ENCODE results near the gene SLC25A26.
"Not testable (repeated sequence)": the region's sequence is repeated elsewhere in the genome, so short reads cannot be mapped to it uniquely, and the experiment has no call there.

SLC25A26 gene

DNA sequence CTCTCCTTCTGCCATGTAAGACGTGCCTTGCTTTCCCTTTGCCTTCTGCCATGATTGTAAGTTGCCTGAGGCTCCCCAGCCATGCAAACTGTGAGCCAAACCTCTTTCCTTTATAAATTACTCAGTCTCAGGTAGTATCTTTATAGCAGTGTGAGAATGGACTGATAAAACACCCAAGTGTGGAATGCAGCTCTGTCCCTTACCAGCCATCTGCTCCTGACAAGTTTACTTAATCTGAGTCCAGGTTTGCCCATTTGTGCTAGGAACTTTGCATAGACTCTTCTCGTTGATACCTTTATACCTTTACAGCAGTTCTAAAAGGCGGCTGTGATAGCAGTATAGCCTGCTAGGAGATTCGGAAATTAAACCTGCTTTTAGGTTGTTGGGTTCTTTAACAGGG is 48.1 kb downstream of the SLC25A26 start:
- no peaks in the 10 kb centered on the region for H3K36me3 ChIP-seq (ENCODE audit: control insufficient read depth, insufficient read depth, low read length)
- H3K9me3 ChIP-seq (ENCODE audit: control insufficient read depth, insufficient read depth, low read length), result no peaks in the 10 kb centered on the region
- no peak overlapping the region for H3K9ac ChIP-seq (ENCODE audit: low read depth, low read length)
- no peak overlapping the region for H3K27ac ChIP-seq (ENCODE audit: low read depth, low read length)
- no peaks in the 10 kb centered on the region for H3K4me1 ChIP-seq (ENCODE audit: control insufficient read depth, insufficient read depth, low read length)
- no peaks in the 10 kb centered on the region for H3K27me3 ChIP-seq (ENCODE audit: control insufficient read depth, insufficient read depth, low read length)
- H3K4me3 ChIP-seq (ENCODE audit: low read depth, low read length), result no peak overlapping the region

- Histone ChIP-seq H3K4me3 (ENCODE audit: low read depth, low read length) (no peak overlapping the region), H3K27me3 (ENCODE audit: control insufficient read depth, insufficient read depth, low read length) (no peaks in the 10 kb centered on the region), H3K9me3 (ENCODE audit: control insufficient read depth, insufficient read depth, low read length) (no peaks in the 10 kb centered on the region), H3K27ac (ENCODE audit: low read depth, low read length) (no peak overlapping the region), H3K4me1 (ENCODE audit: control insufficient read depth, insufficient read depth, low read length) (no peaks in the 10 kb centered on the region), H3K9ac (ENCODE audit: low read depth, low read length) (no peak overlapping the region), H3K36me3 (ENCODE audit: control insufficient read depth, insufficient read depth, low read length) (no peaks in the 10 kb centered on the region)
Measured at GRCh38 chr3:66269411-66269810, 48.6 kb downstream of the SLC25A26 start.

GRCh38 chr3:66270288-66270687 is 49.5 kb downstream of the SLC25A26 start:
- Histone ChIP-seq H3K4me1 (ENCODE audit: control insufficient read depth, insufficient read depth, low read length) (no peaks in the 10 kb centered on the region), H3K9me3 (ENCODE audit: control insufficient read depth, insufficient read depth, low read length) (no peaks in the 10 kb centered on the region), H3K27me3 (ENCODE audit: control insufficient read depth, insufficient read depth, low read length) (no peaks in the 10 kb centered on the region), H3K27ac (ENCODE audit: low read depth, low read length) (no peak overlapping the region), H3K36me3 (ENCODE audit: control insufficient read depth, insufficient read depth, low read length) (no peaks in the 10 kb centered on the region), H3K4me3 (ENCODE audit: low read depth, low read length) (no peak overlapping the region), H3K9ac (ENCODE audit: low read depth, low read length) (no peak overlapping the region)

- no peak overlapping the region for H3K9ac ChIP-seq (ENCODE audit: low read depth, low read length)
- H3K9me3 ChIP-seq (ENCODE audit: control insufficient read depth, insufficient read depth, low read length), result no peaks in the 10 kb centered on the region
- H3K36me3 ChIP-seq (ENCODE audit: control insufficient read depth, insufficient read depth, low read length), result no peaks in the 10 kb centered on the region
- H3K27ac ChIP-seq (ENCODE audit: low read depth, low read length), result no peak overlapping the region
- no peaks in the 10 kb centered on the region for H3K27me3 ChIP-seq (ENCODE audit: control insufficient read depth, insufficient read depth, low read length)
- H3K4me3 ChIP-seq (ENCODE audit: low read depth, low read length), result no peak overlapping the region
- no peaks in the 10 kb centered on the region for H3K4me1 ChIP-seq (ENCODE audit: control insufficient read depth, insufficient read depth, low read length)
Measured at GRCh38 chr3:66270701-66271100, 49.9 kb downstream of the SLC25A26 start.

DNA sequence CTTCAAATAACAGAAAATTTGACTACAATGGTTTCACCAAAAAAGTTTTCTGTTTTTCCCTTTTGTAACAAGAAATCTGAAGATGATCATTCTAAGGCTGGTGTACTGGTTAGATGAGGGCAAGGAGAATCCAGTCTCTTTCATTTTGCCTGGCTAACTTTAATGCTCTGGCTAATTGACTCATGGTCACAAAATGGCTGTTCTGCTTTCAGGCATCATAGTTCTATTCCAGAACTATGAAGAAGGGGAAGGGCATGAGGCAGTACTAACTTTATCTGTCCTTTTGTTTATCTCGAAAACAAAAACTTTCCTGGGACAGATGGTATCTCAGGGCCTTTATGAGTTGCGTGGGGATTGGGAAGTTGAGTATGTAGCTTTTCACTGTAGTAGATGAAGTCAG is 50.4 kb downstream of the SLC25A26 start:
- Histone ChIP-seq H3K9ac (ENCODE audit: low read depth, low read length) (no peak overlapping the region), H3K4me3 (ENCODE audit: low read depth, low read length) (no peak overlapping the region), H3K27ac (ENCODE audit: low read depth, low read length) (no peak overlapping the region), H3K4me1 (ENCODE audit: control insufficient read depth, insufficient read depth, low read length) (no peaks in the 10 kb centered on the region), H3K9me3 (ENCODE audit: control insufficient read depth, insufficient read depth, low read length) (no peaks in the 10 kb centered on the region), H3K27me3 (ENCODE audit: control insufficient read depth, insufficient read depth, low read length) (no peaks in the 10 kb centered on the region), H3K36me3 (ENCODE audit: control insufficient read depth, insufficient read depth, low read length) (no peaks in the 10 kb centered on the region)

DNA sequence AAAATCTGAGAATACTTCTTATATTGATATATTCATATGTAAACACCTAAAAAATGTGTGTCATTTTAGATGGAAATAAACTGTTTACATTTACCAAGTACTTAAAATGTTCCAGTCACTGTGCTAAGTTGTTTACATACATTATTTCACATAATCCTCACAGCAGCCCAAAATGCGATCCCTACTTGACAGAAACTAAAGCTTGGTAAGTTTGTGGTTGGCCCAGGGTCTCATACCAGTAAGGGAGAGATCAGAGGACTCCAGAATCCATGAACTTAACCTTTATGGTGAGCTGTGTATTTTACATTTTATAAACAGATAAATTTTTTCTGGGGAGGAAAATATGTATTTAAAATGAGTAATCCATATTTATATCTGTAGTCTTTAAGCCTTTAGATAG is 51.2 kb downstream of the SLC25A26 start:
- no peaks in the 10 kb centered on the region for H3K27me3 ChIP-seq (ENCODE audit: control insufficient read depth, insufficient read depth, low read length)
- no peaks in the 10 kb centered on the region for H3K9me3 ChIP-seq (ENCODE audit: control insufficient read depth, insufficient read depth, low read length)
- H3K4me3 ChIP-seq (ENCODE audit: low read depth, low read length), result no peak overlapping the region
- H3K36me3 ChIP-seq (ENCODE audit: control insufficient read depth, insufficient read depth, low read length), result no peaks in the 10 kb centered on the region
- no peaks in the 10 kb centered on the region for H3K4me1 ChIP-seq (ENCODE audit: control insufficient read depth, insufficient read depth, low read length)
- no peak overlapping the region for H3K9ac ChIP-seq (ENCODE audit: low read depth, low read length)
- H3K27ac ChIP-seq (ENCODE audit: low read depth, low read length), result no peak overlapping the region

GRCh38 chr3:66274837-66275236 is 54.0 kb downstream of the SLC25A26 start:
- H3K9ac ChIP-seq (ENCODE audit: low read depth, low read length); H3K9me3 ChIP-seq (ENCODE audit: control insufficient read depth, insufficient read depth, low read length); H3K4me3 ChIP-seq (ENCODE audit: low read depth, low read length); H3K27ac ChIP-seq (ENCODE audit: low read depth, low read length); H3K4me1 ChIP-seq (ENCODE audit: control insufficient read depth, insufficient read depth, low read length); H3K27me3 ChIP-seq (ENCODE audit: control insufficient read depth, insufficient read depth, low read length); H3K36me3 ChIP-seq (ENCODE audit: control insufficient read depth, insufficient read depth, low read length): not testable (repeated sequence)

- no peaks in the 10 kb centered on the region for H3K27me3 ChIP-seq (ENCODE audit: control insufficient read depth, insufficient read depth, low read length)
- no peaks in the 10 kb centered on the region for H3K9me3 ChIP-seq (ENCODE audit: control insufficient read depth, insufficient read depth, low read length)
- no peaks in the 10 kb centered on the region for H3K36me3 ChIP-seq (ENCODE audit: control insufficient read depth, insufficient read depth, low read length)
- H3K27ac ChIP-seq (ENCODE audit: low read depth, low read length), result no peak overlapping the region
- no peak overlapping the region for H3K4me3 ChIP-seq (ENCODE audit: low read depth, low read length)
- H3K4me1 ChIP-seq (ENCODE audit: control insufficient read depth, insufficient read depth, low read length), result peaks cover 14% of the 10 kb centered on the region; the same call in 1 of the 2 replicates
- H3K9ac ChIP-seq (ENCODE audit: low read depth, low read length), result no peak overlapping the region
Measured at GRCh38 chr3:66276705-66277274, 56.0 kb downstream of the SLC25A26 start.

- Histone ChIP-seq H3K27me3 (ENCODE audit: control insufficient read depth, insufficient read depth, low read length) (no peaks in the 10 kb centered on the region), H3K9me3 (ENCODE audit: control insufficient read depth, insufficient read depth, low read length) (no peaks in the 10 kb centered on the region), H3K9ac (ENCODE audit: low read depth, low read length) (no peak overlapping the region), H3K4me1 (ENCODE audit: control insufficient read depth, insufficient read depth, low read length) (peaks cover 14% of the 10 kb centered on the region; the same call in 1 of the 2 replicates), H3K27ac (ENCODE audit: low read depth, low read length) (no peak overlapping the region), H3K36me3 (ENCODE audit: control insufficient read depth, insufficient read depth, low read length) (no peaks in the 10 kb centered on the region), H3K4me3 (ENCODE audit: low read depth, low read length) (no peak overlapping the region)
Measured at GRCh38 chr3:66279168-66279567, 58.4 kb downstream of the SLC25A26 start.

- H3K36me3 ChIP-seq (ENCODE audit: control insufficient read depth, insufficient read depth, low read length), result no peaks in the 10 kb centered on the region
- H3K9me3 ChIP-seq (ENCODE audit: control insufficient read depth, insufficient read depth, low read length), result no peaks in the 10 kb centered on the region
- H3K4me3 ChIP-seq (ENCODE audit: low read depth, low read length), result no peak overlapping the region
- peaks cover 14% of the 10 kb centered on the region; the same call in 1 of the 2 replicates for H3K4me1 ChIP-seq (ENCODE audit: control insufficient read depth, insufficient read depth, low read length)
- no peak overlapping the region for H3K27ac ChIP-seq (ENCODE audit: low read depth, low read length)
- H3K27me3 ChIP-seq (ENCODE audit: control insufficient read depth, insufficient read depth, low read length), result no peaks in the 10 kb centered on the region
- H3K9ac ChIP-seq (ENCODE audit: low read depth, low read length), result no peak overlapping the region
Measured at GRCh38 chr3:66280304-66280703, 59.5 kb downstream of the SLC25A26 start.

- not testable (repeated sequence) for H3K36me3 ChIP-seq (ENCODE audit: control insufficient read depth, insufficient read depth, low read length); H3K27me3 ChIP-seq (ENCODE audit: control insufficient read depth, insufficient read depth, low read length); H3K9ac ChIP-seq (ENCODE audit: low read depth, low read length); H3K4me1 ChIP-seq (ENCODE audit: control insufficient read depth, insufficient read depth, low read length); H3K27ac ChIP-seq (ENCODE audit: low read depth, low read length); H3K9me3 ChIP-seq (ENCODE audit: control insufficient read depth, insufficient read depth, low read length); H3K4me3 ChIP-seq (ENCODE audit: low read depth, low read length)
Measured at GRCh38 chr3:66291922-66292321, 71.1 kb downstream of the SLC25A26 start.

Measured in HUES48 (cell line).